Cerebellar cortex (tissue), 1 donor: ENCODE results near the gene HUS1.
"Not testable (repeated sequence)": the region's sequence is repeated elsewhere in the genome, so short reads cannot be mapped to it uniquely, and the experiment has no call there.

Experiments
- DNase-seq: peaks from one replicate; pipeline ENCODE4 v3.0.0-alpha.2; 2015; ENCODE audit warnings: low spot score

The HUS1 gene

GRCh38 chr7:47923081-47923875, 56.1 kb downstream of the HUS1 start:
- not testable (repeated sequence) for DNase-seq

GRCh38 chr7:47916514-47916913, 62.9 kb downstream of the HUS1 start:
- not testable (repeated sequence) for DNase-seq

- no peak for DNase-seq
These were observed 63.8 kb downstream of the HUS1 start for GRCh38 chr7:47915616-47915976.

GRCh38 chr7:47914717-47915615, 64.4 kb downstream of the HUS1 start:
- DNase-seq, result no peak
